Thyroid gland (tissue), 4 donors: ENCODE measurements around the gene VSIG2. TPM values are rescaled to one million over a fixed set of nuclear protein-coding genes. Genes with fewer than 3 reads are reported as not detected.

Source experiments
- DNase-seq, 2 donors: peaks; one replicate each; pipeline ENCODE4 v3.0.0-alpha.2; 2019
- H3K27ac ChIP-seq, 3 donors: fragments of 200-600 bp; sonication (generic); 1 replicate in 2 of 3; 2 replicates in 1 of 3; pipeline ENCODE4 v1.5.1; 2016 to 2019; ENCODE audit warnings: mild to moderate bottlenecking in 1 of 3, moderate library complexity in 1 of 3
- H3K27me3 ChIP-seq: fragments of 200-600 bp; sonication (generic); one replicate; pipeline ENCODE4 v1.5.1; 2019
- H3K36me3 ChIP-seq, 2 donors: fragments of 200-600 bp; sonication (generic); one replicate each; pipeline ENCODE4 v1.5.1; 2016 to 2019
- H3K4me1 ChIP-seq, 2 donors: fragments of 200-600 bp; sonication (generic); one replicate each; pipeline ENCODE4 v1.5.1; 2017 to 2019
- H3K4me3 ChIP-seq, 3 donors: fragments of 200-600 bp; sonication (generic); replicated peaks in 1 of 3; 1 replicate in 2 of 3; 2 replicates in 1 of 3; pipeline ENCODE4 v1.5.1; 2016; ENCODE audit warnings: mild to moderate bottlenecking in 1 of 3
- H3K9me3 ChIP-seq: fragments of 200-600 bp; sonication (generic); one replicate; pipeline ENCODE4 v1.5.1; 2017
- POLR2A ChIP-seq, 2 donors: fragments of 450-650 bp; IDR thresholded peaks; one replicate each; pipeline ENCODE4 v1.6.1; 2017; ENCODE audit warnings: antibody characterized with exemption in 2 of 2, mild to moderate bottlenecking in 2 of 2, moderate library complexity in 1 of 2
- WGBS, 2 donors: methylation state at CpG; one replicate each; pipeline ENCODE4 v1.1.5; 2017; 5-methylcytosine and 5-hydroxymethylcytosine counted together
- intact Hi-C: fragments of 100-400 bp; cut with DNase I; formaldehyde crosslinking; loops from one replicate; pipeline ENCODE4 v1.15.1; 2023
- total RNA-seq, 4 donors: library from RNA; depleted of rRNA; stranded (reverse); fragments of >200 nt; gene quantifications; one replicate each; pipeline ENCODE4 v1.2.3, GENCODE V29; 2016
- TF ChIP-seq, protein P1 (sequence below), 6 experiments: fragments of 200-600 bp in 3 of 6; fragments of 450-650 bp in 3 of 6; sonication (generic) in 3 of 6; IDR thresholded peaks; one replicate each; pipeline ENCODE4 v1.5.1; 2016 to 2019; ENCODE audit warnings: antibody characterized with exemption in 6 of 6, mild to moderate bottlenecking in 2 of 6, inconsistent platforms in 1 of 6, moderate library complexity in 1 of 6

VSIG2 gene
- total RNA-seq, 4 donors from 2014 or later = 23.7 to 54.5 (median 28.8) TPM

- H3K9me3 ChIP-seq = no peaks in the 10 kb centered on the region
- no peaks in the 10 kb centered on the region for H3K4me1 ChIP-seq
- H3K36me3 ChIP-seq = no peaks in the 10 kb centered on the region
- no peaks in the 10 kb centered on the region for H3K27me3 ChIP-seq
- H3K4me3 ChIP-seq = no peak overlapping the region
- no peak for TF ChIP-seq POLR2A (IDR thresholded peaks at IDR 0.05)
- TF ChIP-seq, protein P1, sequence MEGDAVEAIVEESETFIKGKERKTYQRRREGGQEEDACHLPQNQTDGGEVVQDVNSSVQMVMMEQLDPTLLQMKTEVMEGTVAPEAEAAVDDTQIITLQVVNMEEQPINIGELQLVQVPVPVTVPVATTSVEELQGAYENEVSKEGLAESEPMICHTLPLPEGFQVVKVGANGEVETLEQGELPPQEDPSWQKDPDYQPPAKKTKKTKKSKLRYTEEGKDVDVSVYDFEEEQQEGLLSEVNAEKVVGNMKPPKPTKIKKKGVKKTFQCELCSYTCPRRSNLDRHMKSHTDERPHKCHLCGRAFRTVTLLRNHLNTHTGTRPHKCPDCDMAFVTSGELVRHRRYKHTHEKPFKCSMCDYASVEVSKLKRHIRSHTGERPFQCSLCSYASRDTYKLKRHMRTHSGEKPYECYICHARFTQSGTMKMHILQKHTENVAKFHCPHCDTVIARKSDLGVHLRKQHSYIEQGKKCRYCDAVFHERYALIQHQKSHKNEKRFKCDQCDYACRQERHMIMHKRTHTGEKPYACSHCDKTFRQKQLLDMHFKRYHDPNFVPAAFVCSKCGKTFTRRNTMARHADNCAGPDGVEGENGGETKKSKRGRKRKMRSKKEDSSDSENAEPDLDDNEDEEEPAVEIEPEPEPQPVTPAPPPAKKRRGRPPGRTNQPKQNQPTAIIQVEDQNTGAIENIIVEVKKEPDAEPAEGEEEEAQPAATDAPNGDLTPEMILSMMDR (IDR thresholded peaks at IDR 0.05) = no peak
- no peak overlapping the region for H3K27ac ChIP-seq
- intact Hi-C loops = no loop called here
- DNase-seq = no peak
Observed at GRCh38 chr11:124700028-124700427, 52.0 kb downstream of the VSIG2 start.

GRCh38 chr11:124699547-124699946 is 52.5 kb downstream of the VSIG2 start:
- Histone ChIP-seq H3K27me3 (no peaks in the 10 kb centered on the region), H3K27ac (no peak overlapping the region), H3K4me1 (no peaks in the 10 kb centered on the region), H3K4me3 (no peak overlapping the region), H3K9me3 (no peaks in the 10 kb centered on the region), H3K36me3 (peaks cover 0 to 3% of the 10 kb centered on the region in 2 donors)
- intact Hi-C loops = no loop called here
- 88 to 91% methylated on average over 1 of the region's 1 CpG for WGBS, 2 donors
- TF ChIP-seq, protein P1 (IDR thresholded peaks at IDR 0.05) = no peak
- TF ChIP-seq POLR2A (IDR thresholded peaks at IDR 0.05) = no peak
- no peak for DNase-seq

Other genes starting within 250 kb of the VSIG2 start
- not detected for gene OR8B12, start 208.6 kb downstream of the VSIG2 start, total RNA-seq
- not detected for gene OR8A1, start 182.3 kb downstream of the VSIG2 start, total RNA-seq
- gene PANX3, start 140.8 kb downstream of the VSIG2 start, total RNA-seq = not detected
- 10 to 100 TPM; 34.7 to 59.8 (median 46.3) TPM for gene TBRG1, start 129.4 kb downstream of the VSIG2 start, total RNA-seq
- gene SIAE, start 78.5 kb downstream of the VSIG2 start, total RNA-seq = 10 to 100 TPM; 33.9 to 52.5 (median 41.6) TPM
- 10 to 100 TPM; 13.8 to 25.2 (median 23.6) TPM for gene SPA17, start 78.4 kb downstream of the VSIG2 start, total RNA-seq
- gene NRGN, start 12.3 kb downstream of the VSIG2 start, total RNA-seq = 1 to 10 TPM in 3 of 4 donors, under 1 TPM in 1; 0.40 to 3.6 (median 2.7) TPM
- 100 to 1,000 TPM; 188 to 294 (median 243) TPM for gene ESAM, start 10.0 kb upstream of the VSIG2 start, total RNA-seq
- gene MSANTD2, start 48.2 kb upstream of the VSIG2 start, total RNA-seq = 10 to 100 TPM; 29.1 to 56.1 (median 37.0) TPM
- 10 to 100 TPM in 2 of 4 donors, 1 to 10 TPM in 2; 6.7 to 19.8 (median 10.1) TPM for gene ROBO3, start 113.2 kb upstream of the VSIG2 start, total RNA-seq
- 10 to 100 TPM; 12.3 to 47.6 (median 32.6) TPM for gene ROBO4, start 145.6 kb upstream of the VSIG2 start, total RNA-seq
- gene HEPN1, start 167.0 kb upstream of the VSIG2 start, total RNA-seq = not detected
- gene HEPACAM, start 183.8 kb upstream of the VSIG2 start, total RNA-seq = 1 to 10 TPM in 1 of 4 donors, under 1 TPM in 2, not detected in 1; 0.27 to 1.1 (median 0.45) TPM
- gene CCDC15, start 201.9 kb upstream of the VSIG2 start, total RNA-seq = 1 to 10 TPM in 2 of 4 donors, under 1 TPM in 2; 0.33 to 2.8 (median 1.1) TPM